Gastroesophageal sphincter (tissue), 3 donors: Measurements from ENCODE around the gene MFN2.

Experiments
- EP300 ChIP-seq: sonication (generic); formaldehyde crosslinking; IDR thresholded peaks from one replicate; pipeline ENCODE4 v1.6.1; 2017; ENCODE audit warnings: antibody characterized with exemption, mild to moderate bottlenecking
- TF ChIP-seq, protein P1 (sequence below), 4 experiments: fragments of 200-600 bp in 2 of 4; fragments of 450-650 bp in 2 of 4; sonication (generic) in 1 of 4; IDR thresholded peaks; one replicate each; pipeline ENCODE4 v1.5.1; 2017 to 2019; ENCODE audit warnings: antibody characterized with exemption in 4 of 4, mild to moderate bottlenecking in 2 of 4, moderate library complexity in 2 of 4

GRCh38 chr1:11980676-11980972 lies 380 bp downstream of the MFN2 start:
- TF ChIP-seq EP300, result no peak
- TF ChIP-seq, protein P1, sequence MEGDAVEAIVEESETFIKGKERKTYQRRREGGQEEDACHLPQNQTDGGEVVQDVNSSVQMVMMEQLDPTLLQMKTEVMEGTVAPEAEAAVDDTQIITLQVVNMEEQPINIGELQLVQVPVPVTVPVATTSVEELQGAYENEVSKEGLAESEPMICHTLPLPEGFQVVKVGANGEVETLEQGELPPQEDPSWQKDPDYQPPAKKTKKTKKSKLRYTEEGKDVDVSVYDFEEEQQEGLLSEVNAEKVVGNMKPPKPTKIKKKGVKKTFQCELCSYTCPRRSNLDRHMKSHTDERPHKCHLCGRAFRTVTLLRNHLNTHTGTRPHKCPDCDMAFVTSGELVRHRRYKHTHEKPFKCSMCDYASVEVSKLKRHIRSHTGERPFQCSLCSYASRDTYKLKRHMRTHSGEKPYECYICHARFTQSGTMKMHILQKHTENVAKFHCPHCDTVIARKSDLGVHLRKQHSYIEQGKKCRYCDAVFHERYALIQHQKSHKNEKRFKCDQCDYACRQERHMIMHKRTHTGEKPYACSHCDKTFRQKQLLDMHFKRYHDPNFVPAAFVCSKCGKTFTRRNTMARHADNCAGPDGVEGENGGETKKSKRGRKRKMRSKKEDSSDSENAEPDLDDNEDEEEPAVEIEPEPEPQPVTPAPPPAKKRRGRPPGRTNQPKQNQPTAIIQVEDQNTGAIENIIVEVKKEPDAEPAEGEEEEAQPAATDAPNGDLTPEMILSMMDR (IDR thresholded peaks at IDR 0.05), result no peak
